Activated T-helper 9 cell treated with anti-CD3 and anti-CD28 coated beads, Interleukin-2, amount 50 U/mL, for 16 hours (primary cell): ENCODE results near the gene SLC12A9.

Experiments used
- DNase-seq: peaks from one replicate; pipeline ENCODE4 v3.0.0-alpha.2; 2020; ENCODE audit warnings: low read depth

SLC12A9 gene

DNA sequence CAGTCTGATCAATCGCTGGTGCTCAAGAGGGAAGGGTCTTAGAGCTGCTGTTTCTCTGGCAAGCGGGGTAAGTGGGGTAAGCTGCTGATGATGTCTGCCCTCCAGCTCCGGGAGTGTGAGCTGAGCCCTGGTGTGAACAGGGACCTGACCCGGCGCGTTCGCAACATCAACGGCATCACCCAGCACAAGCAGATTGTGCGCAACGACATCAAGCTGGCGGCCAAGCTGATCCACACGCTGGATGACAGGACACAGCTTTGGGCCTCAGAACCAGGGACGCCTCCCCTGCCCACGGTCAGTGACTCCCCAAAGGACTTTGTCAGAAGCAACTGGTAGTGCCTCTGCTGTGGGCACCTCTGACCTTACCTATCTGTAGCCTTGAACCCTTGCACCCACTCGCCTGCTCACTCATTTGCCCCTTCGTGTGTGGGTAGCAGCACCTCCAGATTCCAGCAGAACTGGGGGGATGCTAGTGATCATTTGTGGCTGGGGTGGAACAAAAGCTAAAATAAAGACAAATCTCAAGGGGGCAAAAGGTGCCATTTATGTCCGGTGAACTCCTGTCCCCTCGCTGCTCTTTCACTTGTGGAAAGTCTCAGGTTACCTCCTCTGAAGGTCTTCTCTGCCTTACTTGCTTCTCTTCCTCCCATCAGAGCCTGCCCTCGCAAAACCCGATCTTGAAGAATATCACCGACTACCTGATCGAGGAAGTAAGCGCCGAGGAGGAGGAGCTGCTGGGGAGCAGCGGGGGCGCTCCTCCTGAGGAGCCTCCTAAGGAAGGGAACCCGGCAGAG, 33.8 kb downstream of the SLC12A9 start:
- DNase-seq: no peak

DNA sequence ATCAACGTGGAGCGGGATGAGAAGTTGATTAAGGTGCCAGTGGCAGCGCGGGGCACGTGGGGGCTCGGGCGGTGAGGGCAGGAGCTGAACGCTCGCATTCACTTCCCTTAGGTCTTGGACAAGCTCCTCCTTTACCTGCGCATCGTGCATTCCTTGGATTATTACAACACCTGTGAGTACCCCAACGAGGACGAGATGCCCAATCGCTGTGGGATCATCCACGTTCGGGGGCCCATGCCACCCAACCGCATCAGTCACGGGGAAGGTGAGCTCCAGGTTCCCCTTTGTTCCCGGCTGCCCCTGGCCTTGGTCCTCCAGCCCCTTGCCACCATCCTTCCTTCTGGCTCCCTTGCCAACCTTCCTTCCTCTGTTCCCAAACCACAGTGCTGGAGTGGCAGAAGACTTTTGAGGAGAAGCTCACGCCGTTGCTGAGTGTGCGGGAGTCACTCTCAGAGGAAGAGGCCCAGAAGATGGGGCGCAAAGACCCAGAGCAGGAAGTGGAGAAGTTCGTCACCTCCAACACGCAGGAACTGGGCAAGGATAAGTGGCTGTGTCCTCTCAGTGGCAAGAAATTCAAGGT, 34.5 kb downstream of the SLC12A9 start:
- DNase-seq: no peak

DNA sequence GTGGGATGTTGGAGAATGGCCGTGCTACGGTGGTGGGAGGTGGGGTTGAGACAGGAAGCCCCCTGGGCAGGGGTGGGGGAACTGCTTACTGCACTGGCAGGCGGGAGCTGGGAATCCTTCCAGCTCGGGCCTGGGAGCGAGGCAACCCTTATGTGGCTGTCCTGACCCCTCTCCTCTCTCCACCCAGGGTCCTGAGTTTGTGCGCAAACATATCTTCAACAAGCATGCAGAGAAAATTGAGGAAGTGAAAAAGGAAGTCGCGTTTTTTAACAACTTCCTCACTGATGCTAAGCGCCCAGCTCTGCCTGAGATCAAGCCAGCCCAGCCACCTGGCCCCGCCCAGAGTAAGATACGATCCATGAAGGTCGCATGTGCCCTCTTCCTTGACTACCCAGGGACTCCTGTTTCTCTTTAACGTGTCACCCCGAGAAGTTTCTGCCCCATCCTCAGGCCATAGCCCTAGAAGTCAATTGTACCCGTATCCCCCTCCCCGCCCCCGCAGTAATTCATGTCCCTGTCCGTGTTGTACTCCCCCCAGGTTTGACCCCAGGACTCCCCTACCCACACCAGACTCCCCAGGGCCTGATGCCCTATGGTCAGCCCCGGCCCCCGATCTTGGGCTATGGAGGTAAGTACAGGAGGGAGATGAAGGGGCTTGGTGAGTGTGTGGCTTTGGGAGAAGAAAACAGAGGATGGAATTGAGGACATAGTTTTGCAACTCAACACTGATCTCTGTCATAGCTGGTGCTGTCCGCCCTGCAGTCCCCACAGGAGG, 35.2 kb downstream of the SLC12A9 start:
- DNase-seq: no peak

DNA sequence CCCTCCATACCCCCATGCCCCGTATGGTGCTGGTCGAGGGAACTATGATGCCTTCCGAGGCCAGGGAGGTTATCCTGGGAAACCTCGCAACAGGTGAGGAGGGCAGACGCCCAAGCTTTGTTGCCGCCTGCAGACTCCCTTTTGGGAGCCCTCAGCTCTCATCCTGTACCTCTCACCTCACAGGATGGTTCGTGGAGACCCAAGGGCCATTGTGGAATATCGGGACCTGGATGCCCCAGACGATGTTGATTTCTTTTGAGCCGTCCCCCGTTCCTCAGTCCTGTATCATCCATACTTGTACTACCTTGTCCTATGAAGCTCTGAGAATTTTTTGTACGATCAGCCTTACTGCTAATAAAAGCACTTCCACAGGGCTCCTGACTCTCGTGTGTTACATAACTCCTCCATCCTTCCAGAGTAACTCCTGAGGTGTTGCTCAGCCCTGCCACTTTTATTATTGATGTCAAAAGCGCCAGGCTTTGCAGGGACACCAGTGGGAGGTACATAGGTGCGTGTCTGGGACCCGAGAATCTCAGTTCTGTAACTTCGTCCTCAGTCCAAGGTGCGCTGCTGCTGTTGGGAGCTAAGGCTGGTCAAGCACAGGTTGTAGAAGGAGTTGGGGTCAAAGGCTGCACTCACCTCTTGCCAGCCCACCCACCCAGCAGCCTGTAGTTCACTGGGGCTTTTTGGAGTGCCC, 35.9 kb downstream of the SLC12A9 start:
- DNase-seq: no peak

DNA sequence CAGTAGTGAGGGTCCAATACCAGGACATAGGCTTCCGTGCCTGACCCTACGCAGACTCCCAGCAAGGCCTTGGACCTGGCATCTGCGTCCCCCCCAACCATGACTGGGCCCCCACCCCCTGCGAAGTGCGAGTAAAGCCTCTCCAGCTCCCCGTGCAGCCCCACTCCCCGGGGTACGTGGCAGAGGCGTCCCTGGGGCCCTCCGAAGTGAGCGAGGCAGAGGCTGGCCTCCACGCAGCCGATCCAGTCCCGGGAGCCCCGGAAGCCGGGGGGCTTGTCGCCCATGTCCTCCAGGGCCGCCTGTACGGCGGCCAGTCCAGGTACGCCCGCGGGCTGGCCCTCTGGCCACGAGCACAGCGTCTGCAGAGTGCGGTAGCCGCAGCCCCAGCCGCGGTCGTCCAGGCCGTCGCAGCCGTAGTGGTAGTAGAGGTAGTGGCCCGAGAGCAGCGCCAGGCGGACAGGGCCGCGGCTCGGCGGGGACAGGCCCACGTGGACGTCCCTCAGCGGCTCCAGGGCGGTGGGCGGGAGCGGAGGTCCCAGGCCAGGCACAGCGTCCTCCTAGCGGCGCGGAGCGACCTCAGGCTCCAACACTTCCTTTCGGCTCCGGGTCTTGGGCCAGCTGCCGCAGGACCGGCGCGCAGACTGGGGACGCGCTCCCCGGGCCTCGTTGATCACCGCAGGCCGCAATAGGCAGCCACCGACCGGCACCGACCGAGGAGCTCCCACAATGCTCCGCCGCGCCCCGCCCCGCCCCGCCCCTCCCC, 36.7 kb downstream of the SLC12A9 start, which contains the start of gene UFSP1:
Gene UFSP1 (minus strand): TSS at position 728 of the 763 bp plus-strand sequence. CDS start 444 bp downstream, at position 284.
- no peak for DNase-seq

DNA sequence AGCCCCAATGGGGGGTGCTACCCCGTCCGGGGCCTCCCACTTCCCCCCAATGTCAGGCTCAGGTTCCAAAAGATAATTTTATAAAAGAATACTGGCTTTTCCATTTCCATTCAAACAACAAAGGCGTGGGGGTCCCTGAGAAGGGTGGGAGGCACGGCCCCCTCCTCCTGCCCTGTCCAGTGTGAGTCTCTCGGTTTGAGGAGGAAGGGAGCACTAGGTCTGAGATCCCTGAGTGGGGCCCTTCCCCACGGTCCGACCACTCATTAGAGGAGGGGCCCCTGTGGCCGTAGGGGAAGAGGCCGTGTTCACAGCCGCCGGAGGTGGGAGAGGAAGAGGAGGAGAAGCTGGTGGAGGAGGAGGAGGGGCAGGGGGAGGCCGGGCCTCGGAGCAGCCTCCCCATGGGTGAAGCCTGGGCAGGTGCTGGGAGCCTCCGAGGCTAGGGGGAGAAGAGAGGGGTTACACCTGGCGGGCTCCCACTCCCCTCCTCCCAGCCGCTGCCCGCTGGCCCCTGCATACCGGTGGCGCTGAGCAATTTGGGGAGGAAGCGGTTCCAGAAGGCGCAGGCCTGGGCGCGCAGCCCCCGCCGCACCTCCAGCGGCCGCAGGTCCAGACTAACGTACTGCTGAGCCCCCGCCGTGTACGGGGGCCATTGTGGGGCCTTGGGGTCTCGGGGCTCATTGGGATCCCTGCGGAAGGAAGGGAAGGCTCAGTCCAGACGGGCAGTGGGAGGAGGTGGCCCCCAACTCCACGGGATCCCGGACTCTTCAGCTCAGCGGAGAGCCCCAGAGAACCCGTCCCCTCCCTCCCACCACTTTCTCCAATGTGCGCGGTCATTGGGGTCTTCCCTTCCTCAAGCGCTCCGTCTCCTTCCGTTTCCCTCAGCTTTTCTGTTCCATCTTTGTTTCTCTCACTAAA, 38.4 kb downstream of the SLC12A9 start:
- DNase-seq: no peak

DNA sequence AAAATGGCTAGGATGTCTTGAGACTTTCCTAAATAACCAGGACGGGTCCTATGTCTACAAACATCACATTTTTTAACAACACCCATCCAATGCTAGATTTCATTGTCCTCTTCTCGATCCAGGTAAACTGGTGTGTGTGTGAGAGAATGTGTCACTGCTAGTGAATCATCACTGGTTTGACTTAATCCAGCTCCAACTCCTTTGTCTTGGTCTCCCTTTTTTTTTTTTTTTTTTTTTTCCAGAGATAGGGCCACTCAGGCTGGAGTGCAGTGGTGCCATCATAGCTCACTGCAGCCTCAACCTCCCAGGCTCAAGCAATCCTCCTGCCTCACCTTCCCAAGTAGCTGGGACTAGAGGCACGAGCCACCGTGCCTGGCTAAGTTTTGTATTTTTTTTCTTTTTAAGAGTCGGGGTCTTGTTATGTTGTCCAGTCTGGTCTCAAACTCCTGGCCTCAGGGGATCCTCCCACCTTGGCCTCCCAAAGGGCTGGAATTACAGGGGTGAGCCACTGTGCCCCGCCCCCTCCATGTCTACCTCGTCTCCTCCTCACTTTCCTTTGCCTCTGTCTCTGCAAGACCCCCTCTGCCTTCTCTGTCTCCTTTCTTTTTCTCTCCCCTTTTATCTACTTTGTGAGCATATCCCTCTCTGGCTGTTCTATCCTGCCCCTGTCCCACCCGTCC, 39.2 kb downstream of the SLC12A9 start:
- no peak for DNase-seq

DNA sequence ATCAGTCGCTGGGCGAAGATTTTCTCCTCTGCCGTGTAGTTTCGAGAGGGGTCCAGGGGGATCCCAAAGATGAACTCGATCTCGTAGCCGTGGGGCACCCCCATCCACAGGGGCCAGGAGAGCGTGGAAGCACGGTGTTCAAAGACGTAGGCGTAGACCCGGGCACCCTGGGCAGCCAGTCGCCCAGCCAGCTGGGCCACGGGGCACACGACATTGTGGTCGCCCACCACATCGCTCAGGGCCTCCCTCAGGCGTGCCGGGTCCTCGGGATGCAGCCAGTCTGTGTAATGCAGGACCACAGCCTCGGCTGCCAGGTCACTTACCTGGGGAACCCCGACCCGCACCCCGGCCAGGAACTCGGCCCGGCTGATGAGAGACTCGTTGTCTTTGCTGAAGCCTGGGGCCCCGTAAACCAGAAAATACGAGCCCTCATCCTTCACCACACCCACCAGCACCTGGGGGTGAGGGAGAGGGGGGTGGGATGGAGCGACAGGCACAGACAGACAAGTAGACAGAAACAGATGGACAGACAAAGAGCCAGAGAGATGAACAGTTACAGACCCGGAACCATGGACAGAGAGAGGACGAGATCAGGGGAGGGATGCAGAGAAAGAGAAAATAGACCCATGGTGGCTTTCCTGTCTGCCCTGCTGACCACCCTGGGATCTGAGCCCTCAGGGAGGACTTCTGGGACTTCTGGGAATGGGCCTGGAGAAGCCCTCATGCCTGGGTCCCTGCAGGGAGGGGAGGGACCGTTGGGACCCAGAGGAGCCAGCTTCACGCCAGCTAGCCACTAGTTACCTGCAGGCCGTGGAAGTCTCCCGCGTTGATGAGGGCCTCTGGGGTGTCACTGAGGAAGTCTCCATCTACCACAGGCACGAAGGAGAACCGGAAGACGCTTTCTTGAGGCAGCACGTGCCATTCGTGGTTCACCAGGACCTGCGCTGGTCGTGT, 40.1 kb downstream of the SLC12A9 start:
- no peak for DNase-seq

DNA sequence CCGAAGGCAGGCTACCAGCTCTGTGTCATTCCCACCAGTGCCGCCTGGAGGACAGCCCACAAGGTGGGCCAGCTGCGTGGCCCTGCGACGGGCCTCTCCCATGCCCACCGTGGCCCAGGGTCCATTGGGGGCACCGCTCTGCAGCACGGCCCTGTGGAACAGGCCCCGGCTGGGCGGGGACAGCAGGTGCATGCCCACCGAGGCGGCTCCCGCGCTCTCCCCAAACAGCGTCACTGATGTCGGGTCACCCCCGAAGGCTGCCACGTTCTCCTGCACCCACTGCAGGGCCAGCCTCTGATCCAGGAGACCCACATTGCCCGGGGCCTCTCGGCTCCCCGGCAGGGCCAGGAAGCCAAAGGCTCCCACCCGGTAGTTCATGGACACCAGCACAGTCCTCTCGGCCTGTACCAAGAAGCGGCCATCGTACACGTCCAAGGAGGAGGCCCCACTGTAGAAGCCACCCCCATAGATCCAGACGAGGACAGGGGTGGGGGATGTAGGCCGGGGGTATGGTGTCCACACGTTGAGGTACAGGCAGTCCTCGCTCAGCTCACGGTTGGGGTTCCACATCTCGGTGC, 40.9 kb downstream of the SLC12A9 start:
- no peak for DNase-seq

DNA sequence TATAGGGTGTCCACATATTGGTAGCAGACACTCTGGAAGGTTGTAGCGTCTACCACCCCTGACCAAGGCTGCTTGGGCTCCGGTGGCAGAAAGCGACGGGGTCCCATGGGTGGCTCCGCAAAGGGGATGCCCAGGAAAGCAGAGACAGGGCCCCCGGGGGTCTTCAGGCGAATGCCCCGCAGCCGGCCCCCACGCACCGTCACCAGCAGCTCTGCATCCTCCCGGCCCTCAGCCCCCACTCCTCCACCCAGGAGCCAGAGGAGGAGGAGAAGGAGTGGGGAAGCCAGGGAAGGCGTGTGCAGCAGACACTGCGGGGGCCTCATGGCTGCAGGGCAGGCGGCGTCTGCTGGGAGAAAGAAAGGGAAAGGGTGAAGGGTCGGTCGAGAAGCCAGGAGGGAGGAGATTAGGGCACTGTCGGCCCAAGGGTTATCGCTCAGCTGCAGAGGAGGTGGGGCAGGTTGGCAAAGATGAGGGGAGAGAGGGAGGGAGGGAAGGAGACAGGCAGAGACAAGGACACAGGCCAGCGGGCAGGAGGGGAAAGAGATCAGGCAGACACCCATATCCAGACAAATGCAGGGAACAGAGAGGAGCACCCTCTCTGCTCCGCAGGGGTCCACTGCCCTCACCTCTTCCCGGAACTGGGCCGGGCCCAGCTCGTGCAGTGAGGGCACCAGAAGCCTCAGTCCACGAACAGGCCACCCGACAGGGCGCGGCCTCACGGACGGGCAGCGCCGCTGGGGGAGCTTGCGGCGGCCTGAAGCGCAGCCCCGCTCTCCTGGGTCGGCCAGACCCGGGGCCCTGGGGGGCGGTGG, 41.6 kb downstream of the SLC12A9 start:
- no peak for DNase-seq

DNA sequence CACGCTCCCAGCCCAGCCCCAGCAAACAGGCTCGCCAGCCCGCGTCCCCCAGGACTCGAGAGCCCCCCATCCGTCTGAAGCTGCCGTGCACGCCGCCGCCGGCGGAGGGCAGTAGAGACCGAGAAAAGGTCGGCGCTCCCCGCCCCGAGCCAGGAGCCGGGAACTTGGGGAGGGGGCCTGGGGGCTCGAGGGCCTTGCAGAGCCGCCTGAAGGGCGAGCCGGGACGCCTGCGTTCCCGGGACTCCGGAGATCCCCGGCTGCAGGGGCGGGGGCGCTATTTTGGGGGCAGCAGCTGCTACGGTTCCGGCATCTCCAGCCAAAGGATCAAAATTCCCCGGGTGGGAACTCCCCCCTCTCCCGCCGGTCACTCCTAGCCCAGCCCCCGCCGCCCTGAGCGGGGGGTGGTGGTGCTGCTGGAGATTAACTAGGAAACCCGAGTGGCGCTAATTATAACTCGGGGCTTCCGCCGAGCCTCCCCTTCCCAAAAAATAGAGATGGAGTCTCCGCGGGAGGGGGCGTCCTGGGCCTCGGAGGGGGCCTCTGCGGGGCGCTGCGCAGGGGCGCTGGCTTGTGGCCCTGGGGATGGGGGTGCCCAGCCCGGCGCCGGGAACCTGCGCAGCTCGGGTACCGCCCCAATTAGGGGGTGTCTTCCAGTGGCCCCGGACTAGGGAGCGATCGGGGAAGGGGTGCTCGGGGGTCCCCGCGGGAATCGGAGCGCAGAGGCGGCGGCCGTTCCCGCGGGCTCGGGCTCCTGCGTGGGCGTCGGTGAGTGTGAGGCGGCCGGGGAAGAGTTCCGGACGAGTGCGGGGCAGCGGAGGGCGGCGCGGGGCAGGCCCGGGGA, 42.6 kb downstream of the SLC12A9 start:
- DNase-seq: no peak

DNA sequence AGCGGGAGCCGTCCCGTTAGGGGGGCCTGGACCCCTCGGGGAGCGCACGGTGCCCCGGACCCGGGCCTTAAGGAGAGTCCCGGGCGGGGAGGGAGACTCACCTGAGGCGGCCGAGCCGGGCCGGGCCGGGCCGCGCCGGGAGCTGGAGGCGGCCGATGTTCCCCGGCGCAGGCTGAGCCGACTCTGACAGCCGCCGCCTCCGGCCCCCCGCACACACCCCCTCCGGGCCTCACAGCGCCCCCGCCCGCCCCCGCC, 43.1 kb downstream of the SLC12A9 start, which contains the start of gene ACHE:
Gene ACHE (minus strand): TSS at position 188 of the 255 bp plus-strand sequence. CDS start 1,656 bp downstream, outside the sequence.
- DNase-seq: no peak

DNA sequence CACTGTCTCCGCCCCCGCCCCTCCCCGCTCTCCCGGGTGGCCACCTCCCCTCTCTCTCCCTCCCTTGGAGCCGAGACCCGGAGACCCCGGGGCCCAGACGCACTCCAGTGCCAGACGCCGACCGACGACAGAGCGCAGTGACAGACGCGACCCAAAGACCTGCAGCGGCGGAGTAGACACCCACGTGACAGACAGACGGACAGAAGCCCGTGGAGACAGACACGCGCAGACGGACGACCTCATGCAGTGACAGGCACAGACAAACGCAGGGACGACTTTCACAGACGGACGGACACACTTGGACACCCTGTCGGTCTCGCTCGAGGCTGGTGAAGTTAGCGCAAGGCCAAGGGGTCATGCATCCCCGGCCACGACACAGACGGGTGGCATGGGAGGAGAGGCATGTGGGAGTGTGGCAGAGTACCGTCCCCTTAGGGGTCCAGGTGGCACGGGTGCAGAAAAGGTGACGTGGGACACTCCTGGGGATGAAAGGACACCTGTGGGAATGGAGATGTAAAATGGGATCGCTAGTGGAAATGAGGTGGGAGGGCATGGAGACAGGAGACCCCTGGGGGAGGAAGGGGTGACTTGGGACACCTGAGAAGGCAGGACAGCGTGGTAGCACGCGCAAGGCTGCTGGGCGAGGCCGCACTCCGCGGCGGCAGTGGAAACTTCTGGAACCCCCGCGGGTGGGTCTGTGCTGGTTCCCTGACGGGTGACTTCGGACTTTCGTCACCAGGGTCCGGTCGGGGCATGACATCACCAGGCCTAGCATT, 43.6 kb downstream of the SLC12A9 start:
- DNase-seq: no peak

DNA sequence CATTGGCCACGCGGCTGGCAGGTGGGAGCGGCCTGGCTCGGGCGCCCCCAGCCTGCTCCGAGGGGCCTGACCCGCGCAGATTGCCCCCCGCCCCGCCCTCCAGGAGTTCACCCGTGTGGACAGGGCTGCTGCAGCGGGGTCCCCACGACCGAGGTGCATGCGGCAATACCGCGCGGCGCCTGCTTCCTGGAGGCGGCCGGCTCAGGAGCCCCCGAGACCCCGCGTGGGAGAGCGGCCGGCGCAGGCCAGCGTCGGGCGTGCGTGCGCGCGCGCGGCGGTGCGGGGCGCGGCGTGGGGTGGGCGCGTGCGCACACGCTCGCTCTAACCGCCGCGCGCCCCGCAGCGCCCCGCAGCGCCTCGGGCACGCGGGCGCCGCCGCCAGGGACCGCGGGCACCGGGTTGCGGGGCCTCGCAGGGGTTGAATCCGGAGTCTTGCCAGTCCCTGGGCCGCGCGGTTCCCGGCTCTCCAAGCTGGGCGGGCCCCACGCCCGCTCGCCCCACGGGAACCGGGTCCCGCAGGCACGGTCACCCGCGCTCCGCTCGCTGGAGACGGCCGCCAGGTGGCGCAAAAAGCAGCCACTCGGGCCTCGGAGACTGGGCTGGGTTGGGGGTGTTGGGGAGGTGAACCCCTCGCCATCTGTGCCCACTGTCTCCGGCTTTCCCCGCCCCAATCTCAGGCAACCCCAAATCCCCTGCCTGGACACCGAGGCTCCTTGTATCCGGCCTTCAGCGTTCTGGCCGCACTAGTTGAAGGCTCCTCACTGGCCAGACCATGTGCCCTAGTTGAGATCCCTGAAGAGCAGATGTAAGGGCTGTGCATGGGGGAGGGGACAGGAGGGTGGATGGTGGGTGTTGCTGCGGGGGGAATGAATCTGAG, 44.5 kb downstream of the SLC12A9 start:
- no peak for DNase-seq
